Colonic mucosa (tissue), 4 donors: ENCODE results near the gene SBK3. TPM values are rescaled to one million over a fixed set of nuclear protein-coding genes. Genes with fewer than 3 reads are reported as not detected.
A peak's percentile ranks its signal among the peaks of the same experiment; 100 is the strongest.

ENCODE experiments used
- DNase-seq: peaks from one replicate; pipeline ENCODE4 v3.0.0-alpha.2; 2020
- H3K27ac ChIP-seq: fragments of 200-600 bp; one replicate; pipeline ENCODE4 v1.8.0; 2021
- H3K27me3 ChIP-seq: fragments of 200-600 bp; one replicate; pipeline ENCODE4 v1.8.0; 2021
- H3K36me3 ChIP-seq: fragments of 200-600 bp; one replicate; pipeline ENCODE4 v1.8.0; 2021
- H3K4me1 ChIP-seq: fragments of 200-600 bp; one replicate; pipeline ENCODE4 v1.8.0; 2021; ENCODE audit warnings: mild to moderate bottlenecking
- H3K4me3 ChIP-seq: fragments of 200-600 bp; one replicate; pipeline ENCODE4 v1.8.0; 2021
- H3K9ac ChIP-seq, 2 donors: one replicate each; pipeline ENCODE4 v1.7.0; 2013; ENCODE audit warnings: control low read depth in 2 of 2, low read depth in 2 of 2, low read length in 2 of 2
- H3K9me3 ChIP-seq: fragments of 200-600 bp; one replicate; pipeline ENCODE4 v1.8.0; 2021
- intact Hi-C: fragments of 100-400 bp; cut with DNase I; formaldehyde crosslinking; loops from one replicate; pipeline ENCODE4 v1.14.1; 2022
- total RNA-seq, 2 donors: library from RNA; stranded (reverse); fragmentation: NEBNext Ultra II Directional in 1 of 2; extraction: Animal tissue kit (Norgen Biotek cat#: 25700) in 1 of 2; gene quantifications; one replicate each; pipeline ENCODE4 v1.2.1, GENCODE V29; 2021
- TF ChIP-seq, protein P1 (sequence below): fragments of 200-600 bp; IDR thresholded peaks from one replicate; pipeline ENCODE4 v1.8.0; 2022; ENCODE audit warnings: antibody characterized with exemption, mild to moderate bottlenecking
- donor health status: healthy.
- donor health status: DM: no; HTN: no; CAD: no.
- donor health status: DM: no; HTN: no; CAD: no.

SBK3 gene
- total RNA-seq, 2 donors from 2014 or later, result not detected

DNA sequence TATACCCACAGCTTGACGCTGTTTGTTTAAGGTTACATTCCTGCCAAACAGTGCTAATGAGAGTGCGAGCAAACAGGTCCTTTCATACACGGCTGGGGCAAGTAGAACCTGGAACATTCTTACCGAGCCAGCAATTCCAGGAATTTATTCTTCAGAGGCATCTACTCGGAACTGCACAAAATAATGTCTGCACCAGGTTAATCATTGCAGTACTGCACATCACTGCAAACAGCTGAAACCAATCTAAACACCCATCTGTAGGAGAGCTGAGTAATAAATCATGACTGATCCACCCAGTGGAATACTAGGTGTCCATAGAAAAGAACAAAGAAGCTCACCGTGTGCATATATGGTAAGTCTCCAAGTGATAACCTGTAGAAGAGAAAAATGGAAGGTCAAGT lies 36.5 kb upstream of the SBK3 start:
- no peaks in the 10 kb centered on the region for H3K27me3 ChIP-seq
- no peaks in the 10 kb centered on the region for H3K36me3 ChIP-seq
- TF ChIP-seq, protein P1, sequence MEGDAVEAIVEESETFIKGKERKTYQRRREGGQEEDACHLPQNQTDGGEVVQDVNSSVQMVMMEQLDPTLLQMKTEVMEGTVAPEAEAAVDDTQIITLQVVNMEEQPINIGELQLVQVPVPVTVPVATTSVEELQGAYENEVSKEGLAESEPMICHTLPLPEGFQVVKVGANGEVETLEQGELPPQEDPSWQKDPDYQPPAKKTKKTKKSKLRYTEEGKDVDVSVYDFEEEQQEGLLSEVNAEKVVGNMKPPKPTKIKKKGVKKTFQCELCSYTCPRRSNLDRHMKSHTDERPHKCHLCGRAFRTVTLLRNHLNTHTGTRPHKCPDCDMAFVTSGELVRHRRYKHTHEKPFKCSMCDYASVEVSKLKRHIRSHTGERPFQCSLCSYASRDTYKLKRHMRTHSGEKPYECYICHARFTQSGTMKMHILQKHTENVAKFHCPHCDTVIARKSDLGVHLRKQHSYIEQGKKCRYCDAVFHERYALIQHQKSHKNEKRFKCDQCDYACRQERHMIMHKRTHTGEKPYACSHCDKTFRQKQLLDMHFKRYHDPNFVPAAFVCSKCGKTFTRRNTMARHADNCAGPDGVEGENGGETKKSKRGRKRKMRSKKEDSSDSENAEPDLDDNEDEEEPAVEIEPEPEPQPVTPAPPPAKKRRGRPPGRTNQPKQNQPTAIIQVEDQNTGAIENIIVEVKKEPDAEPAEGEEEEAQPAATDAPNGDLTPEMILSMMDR, result no peak
- peaks cover 8% of the 10 kb centered on the region for H3K4me1 ChIP-seq
- no peaks in the 10 kb centered on the region for H3K9me3 ChIP-seq
- no peak overlapping the region for H3K4me3 ChIP-seq
- no peak for DNase-seq
- H3K27ac ChIP-seq, result no peak overlapping the region
- H3K9ac ChIP-seq, result no peak overlapping the region
- intact Hi-C loops, result no loop called here

DNA sequence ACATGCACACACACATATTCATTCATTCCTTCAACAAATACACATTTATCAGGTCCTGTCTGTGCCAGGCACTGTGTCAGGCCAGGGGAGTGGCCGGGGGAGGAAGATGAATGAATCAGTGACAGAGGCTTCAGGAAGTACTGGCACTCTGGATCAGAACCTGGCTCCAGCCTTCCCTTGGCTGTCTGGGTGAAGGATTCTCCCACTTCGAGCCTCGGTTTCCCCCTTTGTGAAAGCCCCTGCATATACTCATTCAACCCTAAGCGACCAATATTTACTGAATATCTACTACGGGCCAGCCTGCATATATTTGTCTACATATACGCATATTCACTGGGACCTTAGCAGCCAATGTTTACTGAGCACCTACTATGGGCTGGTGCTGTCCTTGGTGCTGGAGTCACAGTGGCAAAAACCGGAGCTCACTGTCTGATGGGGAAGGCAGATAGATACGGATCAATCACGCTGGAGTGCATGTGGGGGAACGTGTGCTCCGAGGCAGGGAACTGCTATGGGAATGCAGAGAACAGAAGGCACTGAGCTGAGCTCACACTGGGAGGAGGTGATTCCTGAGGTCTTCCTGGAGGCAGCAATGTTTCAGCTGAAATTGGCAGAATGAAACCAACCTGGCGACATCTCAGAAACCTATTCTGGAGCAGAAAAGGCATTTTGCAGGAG lies 35.9 kb upstream of the SBK3 start:
- Histone ChIP-seq H3K9me3 (no peaks in the 10 kb centered on the region), H3K36me3 (no peaks in the 10 kb centered on the region), H3K27me3 (no peaks in the 10 kb centered on the region), H3K4me3 (peak overlapping the region; percentile 72), H3K4me1 (peaks cover 7% of the 10 kb centered on the region), H3K9ac (peak overlapping the region; percentile 76), H3K27ac (peak overlapping the region; percentile 80)
- intact Hi-C loops, result no loop called here
- DNase-seq, result peak; percentile 49
- TF ChIP-seq, protein P1, result no peak

DNA sequence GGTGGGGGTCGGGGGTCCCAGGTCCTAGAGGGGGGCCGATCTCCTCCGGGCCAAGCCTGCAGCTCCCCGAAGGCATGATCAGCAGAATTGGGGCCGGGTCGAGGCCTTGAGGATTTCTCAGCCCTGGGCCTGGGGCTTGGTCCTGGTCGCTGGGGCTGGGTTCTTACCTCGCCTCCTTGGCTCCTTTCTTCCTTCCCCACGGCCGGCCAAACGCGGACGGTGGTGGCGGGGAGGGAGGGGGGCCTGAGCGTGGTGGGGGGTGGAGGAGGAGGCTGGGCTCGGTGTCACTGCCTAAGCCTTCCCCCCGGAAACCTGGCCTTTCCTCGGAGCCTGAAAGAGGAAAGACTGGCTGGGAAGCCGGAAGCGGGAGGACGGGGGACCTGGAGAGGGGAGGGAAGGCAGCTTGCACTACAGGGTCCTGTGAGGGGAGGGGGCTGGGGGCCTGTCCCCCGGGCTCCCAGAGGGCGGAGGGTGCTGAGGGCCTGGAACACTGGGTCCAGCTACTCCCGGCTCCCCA lies 35.3 kb upstream of the SBK3 start, which contains the start of gene ZNF579:
Gene ZNF579 (minus strand): TSS at position 221 of the 517 bp plus-strand sequence. CDS start 1,209 bp downstream, outside the sequence.
- no peaks in the 10 kb centered on the region for H3K9me3 ChIP-seq
- H3K27me3 ChIP-seq, result no peaks in the 10 kb centered on the region
- H3K36me3 ChIP-seq, result no peaks in the 10 kb centered on the region
- TF ChIP-seq, protein P1, result no peak
- H3K27ac ChIP-seq, result peak within 1 kb of the TSS; percentile 80
- peak within 1 kb of the TSS; percentile 72 for H3K4me3 ChIP-seq
- peaks cover 7% of the 10 kb centered on the region for H3K4me1 ChIP-seq
- H3K9ac ChIP-seq, result peak within 1 kb of the TSS; percentile 76 to 84
- DNase-seq, result peak; percentile 86
- intact Hi-C loops, result no loop called here

DNA sequence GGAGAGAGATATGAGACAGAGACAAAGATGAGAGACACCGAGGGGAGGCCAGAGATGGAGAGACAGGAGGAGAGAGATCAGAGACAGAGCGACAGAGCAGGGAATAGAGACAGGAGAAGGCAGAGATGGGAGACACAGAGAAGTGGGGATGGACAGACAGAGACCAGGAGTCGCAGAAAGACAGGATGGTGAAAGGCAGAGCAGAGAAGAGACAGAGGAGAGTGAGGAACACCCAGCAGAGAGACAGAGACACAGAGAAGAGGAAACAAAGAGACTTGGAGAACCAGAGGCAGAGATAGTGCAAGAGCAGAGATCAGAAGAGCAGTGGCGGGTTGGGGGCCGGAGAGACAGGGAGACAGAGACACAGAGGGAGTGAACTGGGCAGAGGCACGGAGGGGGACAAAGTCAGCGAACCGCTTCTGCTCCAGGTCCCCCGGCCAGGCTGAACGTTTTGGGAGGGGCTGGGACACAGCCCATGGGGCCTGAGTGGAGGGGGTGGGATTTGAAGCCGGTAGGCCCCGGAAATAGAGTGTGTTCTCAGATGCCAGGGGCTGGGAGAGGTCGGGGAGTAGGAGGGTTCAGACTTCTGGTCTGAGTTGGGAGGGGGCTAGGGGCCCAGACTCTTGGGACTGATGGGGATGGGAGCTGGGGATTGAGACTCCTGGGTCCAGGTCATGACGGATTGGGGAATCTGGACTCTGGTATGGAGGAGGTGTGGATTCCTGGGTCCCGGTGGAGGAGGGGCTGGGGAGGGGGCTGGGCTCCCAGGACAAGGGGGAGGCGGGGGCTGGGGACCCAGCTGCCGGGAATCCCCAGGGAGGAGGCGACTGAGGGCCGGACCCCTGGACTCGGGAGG lies 34.7 kb upstream of the SBK3 start:
- Histone ChIP-seq H3K4me1 (peaks cover 7% of the 10 kb centered on the region), H3K9me3 (no peaks in the 10 kb centered on the region), H3K36me3 (no peaks in the 10 kb centered on the region), H3K27me3 (no peaks in the 10 kb centered on the region), H3K9ac (peak overlapping the region; percentile 76 to 84), H3K4me3 (peak overlapping the region; percentile 72), H3K27ac (peak overlapping the region; percentile 80)
- TF ChIP-seq, protein P1, result no peak
- DNase-seq, result no peak
- intact Hi-C loops, result no loop called here
